ENCODE results near the gene TACC3.
A peak's percentile ranks its signal among the peaks of the same experiment; 100 is the strongest.

Gene TACC3

GRCh38 chr4:1748465-1748995 lies 27.2 kb downstream of the TACC3 start:
- DNase-seq = peak; percentile 39 to 62

- DNase-seq = no peak
These were observed 28.0 kb downstream of the TACC3 start for GRCh38 chr4:1749370-1749769.

GRCh38 chr4:1749826-1750225 lies 28.5 kb downstream of the TACC3 start:
- no peak for DNase-seq

GRCh38 chr4:1750381-1751154 lies 29.2 kb downstream of the TACC3 start:
- no peak for DNase-seq

GRCh38 chr4:1751155-1751918 lies 30.0 kb downstream of the TACC3 start:
- no peak for DNase-seq

GRCh38 chr4:1751919-1752283 lies 30.6 kb downstream of the TACC3 start:
- no peak for DNase-seq

- no peak for DNase-seq
These were observed 31.1 kb downstream of the TACC3 start for GRCh38 chr4:1752284-1753041.

GRCh38 chr4:1753294-1753696 lies 32.0 kb downstream of the TACC3 start:
- no peak for DNase-seq

- no peak for DNase-seq
These were observed 32.5 kb downstream of the TACC3 start for GRCh38 chr4:1753697-1754311.

- no peak for DNase-seq
These were observed 33.0 kb downstream of the TACC3 start for GRCh38 chr4:1754336-1754735.

GRCh38 chr4:1755297-1755696 lies 34.0 kb downstream of the TACC3 start:
- no peak for DNase-seq

GRCh38 chr4:1756079-1756478 lies 34.8 kb downstream of the TACC3 start:
- no peak for DNase-seq

- DNase-seq = no peak
These were observed 35.8 kb downstream of the TACC3 start for GRCh38 chr4:1756893-1757779.

GRCh38 chr4:1757836-1758235 lies 36.5 kb downstream of the TACC3 start:
- DNase-seq = no peak

- DNase-seq = no peak
These were observed 37.2 kb downstream of the TACC3 start for GRCh38 chr4:1758306-1759121.

GRCh38 chr4:1759170-1759817 lies 38.0 kb downstream of the TACC3 start:
- no peak for DNase-seq

- DNase-seq = no peak
These were observed 38.5 kb downstream of the TACC3 start for GRCh38 chr4:1759818-1760223.

- DNase-seq = no peak
These were observed 39.3 kb downstream of the TACC3 start for GRCh38 chr4:1760521-1761071.

GRCh38 chr4:1761130-1761689 lies 39.9 kb downstream of the TACC3 start:
- DNase-seq = no peak

Data from SW 1271 (cell line).